ENCODE measurements around the gene NUP210L. TPM values are rescaled to one million over a fixed set of nuclear protein-coding genes. Genes with fewer than 3 reads are reported as not detected.
"Not testable (repeated sequence)": the region's sequence is repeated elsewhere in the genome, so short reads cannot be mapped to it uniquely, and the experiment has no call there.

The NUP210L gene
- total and polyA plus RNA-seq, 2 experiments from 2014 or later: not detected

- no peaks in the 10 kb centered on the region for H3K36me3 ChIP-seq
- no peak overlapping the region for H3K27ac ChIP-seq
- no peak for TF ChIP-seq CTCF (IDR thresholded peaks at IDR 0.05; ENCODE audit: low read depth, low read length)
- no peak overlapping the region for H3K4me3 ChIP-seq
- no peaks in the 10 kb centered on the region for H3K4me1 ChIP-seq (ENCODE audit: low read depth)
- no peaks in the 10 kb centered on the region for H3K9me3 ChIP-seq (ENCODE audit: low read depth)
- no peak for DNase-seq (ENCODE audit: low read depth in 1 of 2, low spot score in 1 of 2)
- no peaks in the 10 kb centered on the region for H3K27me3 ChIP-seq
Measured at GRCh38 chr1:154094411-154094810, 60.5 kb downstream of the NUP210L start.

GRCh38 chr1:154093699-154094098 lies 61.2 kb downstream of the NUP210L start:
- Histone ChIP-seq H3K4me1 (ENCODE audit: low read depth) (no peaks in the 10 kb centered on the region), H3K4me3 (no peak overlapping the region), H3K27ac (no peak overlapping the region), H3K36me3 (no peaks in the 10 kb centered on the region), H3K27me3 (no peaks in the 10 kb centered on the region), H3K9me3 (ENCODE audit: low read depth) (no peaks in the 10 kb centered on the region)
- TF ChIP-seq CTCF (IDR thresholded peaks at IDR 0.05; ENCODE audit: low read depth, low read length): no peak
- DNase-seq (ENCODE audit: low read depth in 1 of 2, low spot score in 1 of 2): no peak

GRCh38 chr1:154091706-154092105 lies 63.2 kb downstream of the NUP210L start:
- TF ChIP-seq CTCF (IDR thresholded peaks at IDR 0.05; ENCODE audit: low read depth, low read length): no peak
- Histone ChIP-seq H3K4me1 (ENCODE audit: low read depth) (no peaks in the 10 kb centered on the region), H3K4me3 (no peak overlapping the region), H3K9me3 (ENCODE audit: low read depth) (no peaks in the 10 kb centered on the region), H3K27ac (no peak overlapping the region), H3K36me3 (no peaks in the 10 kb centered on the region), H3K27me3 (no peaks in the 10 kb centered on the region)
- no peak for DNase-seq (ENCODE audit: low read depth in 1 of 2, low spot score in 1 of 2)

GRCh38 chr1:154087574-154087973 lies 67.3 kb downstream of the NUP210L start:
- TF ChIP-seq CTCF (IDR thresholded peaks at IDR 0.05; ENCODE audit: low read depth, low read length): no peak
- Histone ChIP-seq H3K4me3 (no peak overlapping the region), H3K27me3 (no peaks in the 10 kb centered on the region)

GRCh38 chr1:154083057-154083456 lies 71.8 kb downstream of the NUP210L start:
- H3K27me3 ChIP-seq; DNase-seq (ENCODE audit: low read depth in 1 of 2, low spot score in 1 of 2); H3K4me3 ChIP-seq; H3K9me3 ChIP-seq (ENCODE audit: low read depth); H3K4me1 ChIP-seq (ENCODE audit: low read depth); H3K36me3 ChIP-seq; H3K27ac ChIP-seq: not testable (repeated sequence)

More at GRCh38 chr1:154087574-154087973, 67.3 kb downstream of the NUP210L start:
- Histone ChIP-seq H3K9me3 (ENCODE audit: low read depth) (no peaks in the 10 kb centered on the region), H3K36me3 (no peaks in the 10 kb centered on the region), H3K27ac (no peak overlapping the region), H3K4me1 (ENCODE audit: low read depth) (no peaks in the 10 kb centered on the region)
- DNase-seq (ENCODE audit: low read depth in 1 of 2, low spot score in 1 of 2): no peak

GRCh38 chr1:154081386-154082126 lies 73.3 kb downstream of the NUP210L start:
- Histone ChIP-seq H3K27ac (no peak overlapping the region), H3K4me3 (no peak overlapping the region), H3K4me1 (ENCODE audit: low read depth) (no peaks in the 10 kb centered on the region), H3K9me3 (ENCODE audit: low read depth) (no peaks in the 10 kb centered on the region), H3K36me3 (no peaks in the 10 kb centered on the region), H3K27me3 (no peaks in the 10 kb centered on the region)
- no peak for DNase-seq (ENCODE audit: low read depth in 1 of 2, low spot score in 1 of 2)
- TF ChIP-seq CTCF (IDR thresholded peaks at IDR 0.05; ENCODE audit: low read depth, low read length): no peak

Measured in cardiac muscle cell (in vitro differentiated cells and primary cell).